Esophagus muscularis mucosa (tissue), 4 donors: ENCODE results near the gene DDX24. TPM values are rescaled to one million over a fixed set of nuclear protein-coding genes. Genes with fewer than 3 reads are reported as not detected.

Source experiments
- DNase-seq: peaks from one replicate; pipeline ENCODE4 v3.0.0-alpha.2; 2017; ENCODE audit errors: extremely low spot score
- H3K27ac ChIP-seq, 4 donors: fragments of 200-600 bp; sonication (generic); replicated peaks in 1 of 4; 1 replicate in 3 of 4; 2 replicates in 1 of 4; pipeline ENCODE4 v1.5.1; 2016 to 2019; ENCODE audit warnings: mild to moderate bottlenecking in 1 of 4
- H3K27me3 ChIP-seq, 4 donors: fragments of 200-600 bp; sonication (generic); one replicate each; pipeline versions ENCODE4 v1.5.1 to v1.6.0; 2016 to 2019
- H3K36me3 ChIP-seq, 4 donors: fragments of 200-600 bp; sonication (generic); one replicate each; pipeline ENCODE4 v1.5.1; 2016 to 2019
- H3K4me1 ChIP-seq, 4 donors: fragments of 200-600 bp; sonication (generic); one replicate each; pipeline ENCODE4 v1.5.1; 2016 to 2019
- H3K4me3 ChIP-seq, 4 donors: fragments of 200-600 bp; sonication (generic); 1 replicate in 2 of 4; 2 replicates in 2 of 4; pipeline ENCODE4 v1.5.1; 2016 to 2019; ENCODE audit warnings: mild to moderate bottlenecking in 4 of 4, moderate library complexity in 1 of 4
- H3K9me3 ChIP-seq, 4 donors: fragments of 200-600 bp; sonication (generic); 1 replicate in 3 of 4; 2 replicates in 1 of 4; pipeline ENCODE4 v1.5.1; 2016 to 2019
- EP300 ChIP-seq: sonication (generic); formaldehyde crosslinking; IDR thresholded peaks from one replicate; pipeline ENCODE4 v1.6.1; 2017; ENCODE audit warnings: antibody characterized with exemption
- POLR2A ChIP-seq: fragments of 450-650 bp; IDR thresholded peaks from one replicate; pipeline ENCODE4 v1.6.1; 2017; ENCODE audit warnings: antibody characterized with exemption, moderate library complexity, mild to moderate bottlenecking, low read depth
- POLR2AphosphoS5 ChIP-seq, 2 donors: sonication (generic); formaldehyde crosslinking; IDR thresholded peaks; one replicate each; pipeline ENCODE4 v1.6.1; 2017; ENCODE audit warnings: antibody characterized with exemption in 2 of 2
- WGBS: methylation state at CpG from one replicate; pipeline ENCODE4 v1.1.5; 2018; 5-methylcytosine and 5-hydroxymethylcytosine counted together
- intact Hi-C: fragments of 100-400 bp; cut with DNase I; formaldehyde crosslinking; loops from one replicate; pipeline ENCODE4 v1.15.1; 2023
- total RNA-seq, 4 donors: library from RNA; depleted of rRNA; stranded (reverse); fragments of >200 nt; gene quantifications; one replicate each; pipeline versions ENCODE4 v1.1.0 to v1.2.1, GENCODE V29; 2016
- TF ChIP-seq, protein P1 (sequence below), 3 experiments: fragments of 200-600 bp in 2 of 3; fragments of 450-650 bp in 1 of 3; sonication (generic) in 2 of 3; IDR thresholded peaks; one replicate each; pipeline ENCODE4 v1.5.1; 2017 to 2019; ENCODE audit warnings: antibody characterized with exemption in 3 of 3, mild to moderate bottlenecking in 2 of 3, moderate library complexity in 1 of 3

DDX24 gene
- total RNA-seq, 4 donors from 2014 or later: 142 to 215 (median 176) TPM

DNA sequence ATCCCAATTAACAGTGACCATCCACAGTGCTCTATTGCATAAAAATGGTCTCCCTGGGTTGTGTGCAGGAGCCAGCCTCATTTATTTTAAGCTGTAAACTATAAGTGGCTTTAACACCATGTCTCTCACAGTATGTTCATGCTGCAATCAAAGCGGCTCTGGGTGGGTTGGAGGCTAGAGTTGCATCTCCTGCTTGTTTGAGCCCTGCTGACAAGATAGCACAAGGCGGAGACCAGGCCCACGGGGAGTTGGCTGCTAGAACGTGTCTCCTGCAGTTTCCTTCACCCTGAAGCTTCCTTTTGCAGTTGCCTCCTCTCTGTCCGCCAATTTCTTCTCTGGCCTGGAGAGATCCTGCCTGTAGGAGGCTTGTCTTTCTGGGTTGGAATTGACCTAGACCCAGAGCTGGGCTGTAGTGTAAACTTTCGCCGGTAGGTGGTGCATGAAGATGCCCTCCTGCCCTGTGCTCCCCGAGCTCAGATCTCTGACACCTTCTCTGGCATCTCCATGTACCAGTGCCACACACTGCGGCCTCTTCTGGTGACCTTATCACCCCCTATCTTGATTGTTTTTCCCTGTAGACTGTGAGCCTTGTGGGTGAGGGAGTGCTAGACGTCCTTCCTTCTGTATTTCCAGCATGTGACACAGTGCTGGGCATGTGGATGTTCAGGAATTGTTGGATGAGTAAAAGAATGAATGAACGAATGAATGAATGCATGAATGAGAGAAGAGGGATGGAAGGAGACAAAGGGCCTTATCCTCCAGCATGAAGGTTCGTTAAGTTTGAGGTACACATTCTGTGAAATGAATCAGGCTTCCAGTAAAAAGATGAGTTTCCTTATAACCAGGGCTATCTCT lies 44.5 kb downstream of the DDX24 start:
- TF ChIP-seq, protein P1, sequence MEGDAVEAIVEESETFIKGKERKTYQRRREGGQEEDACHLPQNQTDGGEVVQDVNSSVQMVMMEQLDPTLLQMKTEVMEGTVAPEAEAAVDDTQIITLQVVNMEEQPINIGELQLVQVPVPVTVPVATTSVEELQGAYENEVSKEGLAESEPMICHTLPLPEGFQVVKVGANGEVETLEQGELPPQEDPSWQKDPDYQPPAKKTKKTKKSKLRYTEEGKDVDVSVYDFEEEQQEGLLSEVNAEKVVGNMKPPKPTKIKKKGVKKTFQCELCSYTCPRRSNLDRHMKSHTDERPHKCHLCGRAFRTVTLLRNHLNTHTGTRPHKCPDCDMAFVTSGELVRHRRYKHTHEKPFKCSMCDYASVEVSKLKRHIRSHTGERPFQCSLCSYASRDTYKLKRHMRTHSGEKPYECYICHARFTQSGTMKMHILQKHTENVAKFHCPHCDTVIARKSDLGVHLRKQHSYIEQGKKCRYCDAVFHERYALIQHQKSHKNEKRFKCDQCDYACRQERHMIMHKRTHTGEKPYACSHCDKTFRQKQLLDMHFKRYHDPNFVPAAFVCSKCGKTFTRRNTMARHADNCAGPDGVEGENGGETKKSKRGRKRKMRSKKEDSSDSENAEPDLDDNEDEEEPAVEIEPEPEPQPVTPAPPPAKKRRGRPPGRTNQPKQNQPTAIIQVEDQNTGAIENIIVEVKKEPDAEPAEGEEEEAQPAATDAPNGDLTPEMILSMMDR (IDR thresholded peaks at IDR 0.05): peak; percentile 71 to 87 (median 79)
- TF ChIP-seq POLR2AphosphoS5 (IDR thresholded peaks at IDR 0.05): no peak
- Histone ChIP-seq H3K4me1 (peaks cover 0 to 4% (median 1%) of the 10 kb centered on the region in 4 donors), H3K9me3 (no peaks in the 10 kb centered on the region), H3K27me3 (no peaks in the 10 kb centered on the region), H3K36me3 (no peaks in the 10 kb centered on the region), H3K4me3 (no peak overlapping the region), H3K27ac (no peak overlapping the region)
- WGBS: 40% methylated on average over 12 of the region's 12 CpGs
- intact Hi-C loops: loop anchor here (2.0 to 5.0 kb wide), 2 partner anchors 100 to 141 kb away; no protein-coding TSS in a partner anchor
- DNase-seq: no peak

- intact Hi-C loops: loop anchor here (5.0 kb wide), 1 partner anchor 142 kb away; no protein-coding TSS in a partner anchor
- Histone ChIP-seq H3K27me3 (no peaks in the 10 kb centered on the region), H3K4me3 (no peak overlapping the region), H3K9me3 (no peaks in the 10 kb centered on the region), H3K36me3 (no peaks in the 10 kb centered on the region), H3K27ac (no peak overlapping the region), H3K4me1 (no peaks in the 10 kb centered on the region)
- DNase-seq: no peak
- 92% methylated on average over 3 of the region's 3 CpGs for WGBS
- TF ChIP-seq POLR2AphosphoS5 (IDR thresholded peaks at IDR 0.05) (no peak), EP300 (no peak), POLR2A (no peak)
- TF ChIP-seq, protein P1 (IDR thresholded peaks at IDR 0.05): no peak
These were observed 46.1 kb downstream of the DDX24 start for GRCh38 chr14:94034886-94035285.

DNA sequence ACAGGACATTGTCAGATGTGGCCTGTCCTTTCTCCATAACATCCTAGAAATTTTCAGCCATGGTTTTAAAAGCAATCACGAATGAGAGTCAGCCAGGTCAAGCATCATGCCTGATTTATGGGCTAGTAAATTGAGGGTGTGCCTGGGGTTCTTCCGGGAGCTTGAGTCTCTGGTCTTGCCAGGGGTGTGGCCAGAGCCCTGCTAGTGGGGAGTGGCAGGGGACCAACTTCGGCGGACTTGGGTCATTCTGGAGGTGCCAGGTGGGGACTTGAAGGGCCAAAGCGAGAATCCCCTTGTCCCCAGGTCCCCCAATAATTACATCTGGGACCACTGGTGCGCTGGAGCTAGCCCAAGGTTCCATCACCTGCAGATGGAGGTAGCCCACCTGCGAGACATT lies 49.1 kb downstream of the DDX24 start:
- H3K4me1 ChIP-seq: peaks cover 0 to 10% (median 7%) of the 10 kb centered on the region in 4 donors
- H3K4me3 ChIP-seq: no peak overlapping the region
- 72% methylated on average over 7 of the region's 7 CpGs for WGBS
- H3K9me3 ChIP-seq: no peaks in the 10 kb centered on the region
- intact Hi-C loops: no loop called here
- H3K27me3 ChIP-seq: no peaks in the 10 kb centered on the region
- H3K36me3 ChIP-seq: no peaks in the 10 kb centered on the region
- TF ChIP-seq POLR2A (no peak), EP300 (no peak)
- DNase-seq: no peak
- no peak overlapping the region for H3K27ac ChIP-seq

- H3K9me3 ChIP-seq: no peaks in the 10 kb centered on the region
- no peak overlapping the region for H3K4me3 ChIP-seq
- H3K4me1 ChIP-seq: peaks cover 4 to 16% (median 12%) of the 10 kb centered on the region in 4 donors
- no peak for DNase-seq
- H3K27ac ChIP-seq: no peak overlapping the region
- no peaks in the 10 kb centered on the region for H3K36me3 ChIP-seq
- H3K27me3 ChIP-seq: no peaks in the 10 kb centered on the region
- TF ChIP-seq EP300 (no peak), POLR2AphosphoS5 (IDR thresholded peaks at IDR 0.05) (no peak), POLR2A (no peak)
- TF ChIP-seq, protein P1 (IDR thresholded peaks at IDR 0.05): no peak
- whole genome bisulfite sequencing: 93% methylated on average over 8 of the region's 8 CpGs
- intact Hi-C loops: no loop called here
These were observed 49.7 kb downstream of the DDX24 start for GRCh38 chr14:94031161-94031882.

- no peak for DNase-seq
- no peak for TF ChIP-seq EP300
- TF ChIP-seq, protein P1 (IDR thresholded peaks at IDR 0.05): no peak
- Histone ChIP-seq H3K4me3 (no peak overlapping the region), H3K9me3 (no peaks in the 10 kb centered on the region), H3K36me3 (no peaks in the 10 kb centered on the region), H3K4me1 (peaks cover 4 to 17% (median 14%) of the 10 kb centered on the region in 4 donors), H3K27me3 (no peaks in the 10 kb centered on the region), H3K27ac (no peak overlapping the region)
- intact Hi-C loops: no loop called here
- WGBS: 96% methylated on average over 14 of the region's 14 CpGs
These were observed 50.4 kb downstream of the DDX24 start for GRCh38 chr14:94030571-94030970.
